Lung (tissue), 12 donors: ENCODE data around the gene CREB3L4. TPM values are rescaled to one million over a fixed set of nuclear protein-coding genes. Genes with fewer than 3 reads are reported as not detected.

Experiments
- ATAC-seq: fragments of 200-7000 bp; cut with Tn5 transposase; one replicate; pipeline ENCODE4 v1.9.1; 2020; ENCODE audit warnings: moderate number of reproducible peaks; ENCODE audit not compliant: insufficient read depth, low FRiP score
- DNase-seq, 3 donors: peaks; one replicate each; pipeline ENCODE4 v3.0.0-alpha.2; 2013 to 2017
- H3K27ac ChIP-seq, 2 donors: one replicate each; pipeline ENCODE4 v1.5.1; 2013; ENCODE audit warnings: mild to moderate bottlenecking in 2 of 2, moderate library complexity in 2 of 2, control low read depth in 1 of 2, inconsistent platforms in 1 of 2, low read depth in 1 of 2, low read length in 1 of 2
- H3K27me3 ChIP-seq, 3 donors: one replicate each; pipeline ENCODE4 v1.5.1; 2013; ENCODE audit warnings: low read length in 2 of 3; ENCODE audit not compliant: control insufficient read depth in 3 of 3, insufficient read depth in 3 of 3
- H3K36me3 ChIP-seq, 4 donors: one replicate each; pipeline ENCODE4 v1.5.1; 2013; ENCODE audit warnings: low read length in 4 of 4, mild to moderate bottlenecking in 1 of 4, moderate library complexity in 1 of 4; ENCODE audit not compliant: control insufficient read depth in 4 of 4, insufficient read depth in 4 of 4
- H3K4me1 ChIP-seq, 5 donors: one replicate each; pipeline ENCODE4 v1.5.1; 2013; ENCODE audit warnings: low read length in 5 of 5, mild to moderate bottlenecking in 2 of 5, moderate library complexity in 1 of 5; ENCODE audit not compliant: control insufficient read depth in 5 of 5, insufficient read depth in 5 of 5
- H3K4me3 ChIP-seq: one replicate; pipeline ENCODE4 v1.5.1; 2013; ENCODE audit warnings: mild to moderate bottlenecking, control low read depth, moderate library complexity
- H3K9ac ChIP-seq, 2 donors: one replicate each; pipeline ENCODE4 v1.5.1; 2013; ENCODE audit warnings: low read length in 2 of 2, control low read depth in 1 of 2; ENCODE audit not compliant: insufficient read depth in 1 of 2
- H3K9me3 ChIP-seq, 4 donors: one replicate each; pipeline ENCODE4 v1.5.1; 2013; ENCODE audit warnings: low read length in 3 of 4, mild to moderate bottlenecking in 1 of 4, moderate library complexity in 1 of 4; ENCODE audit not compliant: control insufficient read depth in 4 of 4, insufficient read depth in 3 of 4
- WGBS, 2 donors: extraction: QIAGEN DNeasy Blood & Tissue Kit; methylation state at CpG; one replicate each; pipeline ENCODE4 v1.1.7; 2013; 5-methylcytosine and 5-hydroxymethylcytosine counted together
- polyA plus RNA-seq, 2 donors: library from polyadenylated mRNA; stranded (reverse); fragments of 200-250 nt; gene quantifications; one replicate each; pipeline ENCODE4 v1.2.1, GENCODE V29; 2013
- total RNA-seq, 2 donors: library from RNA; depleted of rRNA in 1 of 2; stranded (reverse); fragments of >200 nt in 1 of 2; gene quantifications; one replicate each; pipeline ENCODE4 v1.2.1, GENCODE V29; 2014 to 2021
- TF ChIP-seq, protein P1 (sequence below): IDR thresholded peaks from 2 replicates; pipeline ENCODE4 v1.5.1; 2012; ENCODE audit warnings: mild to moderate bottlenecking; ENCODE audit errors: control extremely low read depth, extremely low read depth
- donor health status: control.
- donor health status: control.
- donor health status: Bipolar disorder and iron deficiency.
- donor health status: healthy.
- donor health status: DM: yes; HTN: yes; CAD: no.

CREB3L4 gene
- total and polyA plus RNA-seq, 4 donors: 9.5 to 21.8 (median 13.6) TPM

- Histone ChIP-seq H3K4me3 (peak overlapping the region; percentile 59), H3K36me3 (peaks cover 0 to 9% (median 7%) of the 10 kb centered on the region in 4 donors), H3K27ac (peak overlapping the region; percentile 94 to 96), H3K4me1 (peaks cover 9 to 54% (median 13%) of the 10 kb centered on the region in 5 donors), H3K27me3 (no peaks in the 10 kb centered on the region), H3K9ac (peak overlapping the region; percentile 78 to 85), H3K9me3 (no peaks in the 10 kb centered on the region)
- 44 to 62% methylated on average over 16 of the region's 16 CpGs for WGBS, 2 donors
- TF ChIP-seq, protein P1, sequence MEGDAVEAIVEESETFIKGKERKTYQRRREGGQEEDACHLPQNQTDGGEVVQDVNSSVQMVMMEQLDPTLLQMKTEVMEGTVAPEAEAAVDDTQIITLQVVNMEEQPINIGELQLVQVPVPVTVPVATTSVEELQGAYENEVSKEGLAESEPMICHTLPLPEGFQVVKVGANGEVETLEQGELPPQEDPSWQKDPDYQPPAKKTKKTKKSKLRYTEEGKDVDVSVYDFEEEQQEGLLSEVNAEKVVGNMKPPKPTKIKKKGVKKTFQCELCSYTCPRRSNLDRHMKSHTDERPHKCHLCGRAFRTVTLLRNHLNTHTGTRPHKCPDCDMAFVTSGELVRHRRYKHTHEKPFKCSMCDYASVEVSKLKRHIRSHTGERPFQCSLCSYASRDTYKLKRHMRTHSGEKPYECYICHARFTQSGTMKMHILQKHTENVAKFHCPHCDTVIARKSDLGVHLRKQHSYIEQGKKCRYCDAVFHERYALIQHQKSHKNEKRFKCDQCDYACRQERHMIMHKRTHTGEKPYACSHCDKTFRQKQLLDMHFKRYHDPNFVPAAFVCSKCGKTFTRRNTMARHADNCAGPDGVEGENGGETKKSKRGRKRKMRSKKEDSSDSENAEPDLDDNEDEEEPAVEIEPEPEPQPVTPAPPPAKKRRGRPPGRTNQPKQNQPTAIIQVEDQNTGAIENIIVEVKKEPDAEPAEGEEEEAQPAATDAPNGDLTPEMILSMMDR: no peak
- DNase-seq (peak in 1 of 3 donors; percentile 12), ATAC-seq (no peak)
Measured at GRCh38 chr1:153962088-153963029, 5.3 kb upstream of the CREB3L4 start.

DNA sequence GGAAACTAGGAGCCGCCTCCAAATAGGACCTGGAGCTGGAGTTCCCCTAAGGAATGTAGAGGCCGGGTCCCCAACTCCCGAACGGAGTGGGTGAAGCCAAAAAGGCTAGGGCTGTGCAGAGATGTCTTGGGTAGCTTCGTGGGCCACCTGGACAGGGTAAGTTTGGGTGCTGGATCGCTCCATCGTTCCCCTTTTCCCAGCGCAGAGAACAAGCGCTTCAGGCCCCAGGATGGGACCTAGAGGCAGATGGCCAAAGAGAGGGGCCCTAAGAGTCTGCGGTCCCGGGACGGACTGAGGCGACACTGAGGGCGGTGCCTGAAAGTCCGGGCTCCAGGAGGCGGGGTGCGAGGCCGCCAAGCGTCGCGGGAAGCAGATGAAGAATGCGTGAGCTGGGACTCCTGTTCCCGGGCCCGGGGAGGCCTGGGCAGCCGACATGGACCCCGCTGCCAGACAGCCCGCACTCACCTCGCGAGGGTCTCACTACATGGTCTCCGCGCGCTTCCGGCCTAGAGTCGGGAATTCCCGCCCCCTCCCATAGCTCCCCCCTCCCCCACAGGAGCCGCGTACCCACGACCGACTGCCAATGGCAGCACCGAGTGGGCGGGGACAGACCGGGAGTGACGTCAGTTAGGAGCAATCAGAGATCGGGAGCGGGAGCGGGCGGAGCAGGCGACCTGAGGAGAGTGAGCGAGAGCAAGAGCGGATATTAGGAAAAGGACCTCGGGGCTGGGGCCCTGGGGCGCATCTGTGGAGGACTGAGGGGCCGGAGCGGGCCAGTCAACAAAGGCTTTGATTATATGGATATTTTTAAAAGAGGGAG, 4.5 kb upstream of the CREB3L4 start, which contains the start of gene SLC39A1:
Gene SLC39A1, minus strand, starts transcription at position 508 of the 820 bp plus-strand sequence. CDS start 822 bp downstream, outside the sequence.
- TF ChIP-seq, protein P1: no peak
- Histone ChIP-seq H3K9ac (peak within 1 kb of the TSS; percentile 85 to 96), H3K4me3 (peak within 1 kb of the TSS; percentile 59), H3K4me1 (peaks cover 7 to 50% (median 12%) of the 10 kb centered on the region in 5 donors), H3K27me3 (no peaks in the 10 kb centered on the region), H3K9me3 (no peaks in the 10 kb centered on the region), H3K27ac (peak within 1 kb of the TSS; percentile 94 to 96), H3K36me3 (peaks cover 0 to 9% (median 7%) of the 10 kb centered on the region in 4 donors)
- DNase-seq: peak; percentile 99
- 1% methylated on average over 51 to 54 of the region's 54 CpGs for whole genome bisulfite sequencing, 2 donors
- ATAC-seq: peak; percentile 74

DNA sequence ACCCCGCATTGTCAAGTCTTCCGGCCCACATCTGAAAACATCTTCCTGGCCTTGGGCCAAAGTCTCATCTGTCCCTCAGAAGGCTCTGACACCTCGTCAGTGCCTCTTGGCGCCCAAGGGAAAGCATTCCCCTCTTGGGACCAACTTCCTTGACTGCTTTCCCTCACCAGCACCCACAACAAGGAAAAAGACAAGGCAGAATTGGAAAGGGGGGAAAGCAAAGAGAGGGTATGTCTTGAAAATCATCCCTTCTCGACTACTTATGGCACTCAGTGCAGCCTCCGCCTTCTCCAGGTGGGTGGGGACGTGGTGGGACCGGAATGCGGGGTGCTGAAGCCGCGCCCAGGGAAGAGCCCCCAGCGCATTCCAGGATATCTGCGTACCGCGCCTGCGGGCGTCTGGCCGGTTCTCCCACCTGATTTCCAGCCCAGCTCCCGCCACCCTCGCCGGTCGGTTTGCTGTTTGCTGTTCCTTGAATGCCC, 3.8 kb upstream of the CREB3L4 start:
- Histone ChIP-seq H3K36me3 (peaks cover 0 to 9% (median 7%) of the 10 kb centered on the region in 4 donors), H3K9ac (peak overlapping the region; percentile 66 to 96), H3K4me1 (peaks cover 7 to 52% (median 13%) of the 10 kb centered on the region in 5 donors), H3K9me3 (no peaks in the 10 kb centered on the region), H3K27me3 (no peaks in the 10 kb centered on the region), H3K27ac (peak overlapping the region; percentile 94 to 96), H3K4me3 (peak overlapping the region; percentile 55)
- DNase-seq (peak in 2 of 3 donors; percentile 64 to 72), ATAC-seq (no peak)
- 1% methylated on average over 22 of the region's 22 CpGs for WGBS, 2 donors
- TF ChIP-seq, protein P1: no peak
